ENCODE data around the gene KCNJ6. TPM values are rescaled to one million over a fixed set of nuclear protein-coding genes. Genes with fewer than 3 reads are reported as not detected.
A peak's percentile ranks its signal among the peaks of the same experiment; 100 is the strongest.

KCNJ6 gene
- total and polyA plus RNA-seq, 2 donors, result 0.03 to 0.26 TPM

- H3K27ac ChIP-seq (ENCODE audit: low read depth), result no peak overlapping the region
- WGBS, result 90% methylated on average over 7 of the region's 7 CpGs
- no peak for DNase-seq (ENCODE audit: extremely low spot score)
- H3K4me3 ChIP-seq (ENCODE audit: low read depth, low read length), result no peak overlapping the region
- no peaks in the 10 kb centered on the region for H3K4me1 ChIP-seq (ENCODE audit: insufficient read depth)
- H3K36me3 ChIP-seq (ENCODE audit: insufficient read depth), result no peaks in the 10 kb centered on the region
Observed at GRCh38 chr21:37574751-37575150, 341.5 kb downstream of the KCNJ6 start.

- Histone ChIP-seq H3K27ac (ENCODE audit: low read depth) (no peak overlapping the region), H3K4me3 (ENCODE audit: low read depth, low read length) (no peak overlapping the region), H3K36me3 (ENCODE audit: insufficient read depth) (no peaks in the 10 kb centered on the region), H3K4me1 (ENCODE audit: insufficient read depth) (no peaks in the 10 kb centered on the region)
- DNase-seq (ENCODE audit: extremely low spot score), result no peak
- 91% methylated on average over 6 of the region's 6 CpGs for WGBS
Observed at GRCh38 chr21:37574316-37574715, 341.9 kb downstream of the KCNJ6 start.

- 52% methylated on average over 6 of the region's 6 CpGs for WGBS
- Histone ChIP-seq H3K4me1 (ENCODE audit: insufficient read depth) (no peaks in the 10 kb centered on the region), H3K27ac (ENCODE audit: low read depth) (no peak overlapping the region), H3K36me3 (ENCODE audit: insufficient read depth) (no peaks in the 10 kb centered on the region), H3K4me3 (ENCODE audit: low read depth, low read length) (no peak overlapping the region)
- DNase-seq (ENCODE audit: extremely low spot score), result no peak
Observed at GRCh38 chr21:37571442-37571841, 344.8 kb downstream of the KCNJ6 start.

DNA sequence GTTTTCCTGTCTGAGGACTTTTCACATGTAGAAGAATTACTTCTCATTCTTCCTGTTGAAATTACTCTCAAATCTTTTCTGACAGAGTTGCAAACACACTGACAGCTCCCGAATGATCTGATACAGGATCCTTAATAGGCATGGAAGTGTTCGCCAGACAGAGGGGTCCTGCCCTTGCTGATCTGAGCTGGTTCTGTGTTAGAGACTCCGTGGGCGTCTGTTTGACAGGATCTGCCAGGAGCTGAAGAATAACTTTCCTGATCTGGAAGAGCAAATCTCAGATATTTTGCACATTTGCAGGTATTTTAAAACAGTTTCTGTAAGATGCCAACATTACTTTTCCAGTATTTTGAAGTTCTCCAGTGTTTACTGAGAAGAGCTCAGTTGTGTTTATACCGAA, 347.3 kb downstream of the KCNJ6 start:
- Histone ChIP-seq H3K27ac (ENCODE audit: low read depth) (no peak overlapping the region), H3K4me3 (ENCODE audit: low read depth, low read length) (no peak overlapping the region), H3K4me1 (ENCODE audit: insufficient read depth) (no peaks in the 10 kb centered on the region), H3K36me3 (ENCODE audit: insufficient read depth) (no peaks in the 10 kb centered on the region)
- no peak for DNase-seq (ENCODE audit: extremely low spot score)
- whole genome bisulfite sequencing, result 70% methylated on average over 5 of the region's 5 CpGs

GRCh38 chr21:37568415-37568814, 347.8 kb downstream of the KCNJ6 start:
- no peaks in the 10 kb centered on the region for H3K4me1 ChIP-seq (ENCODE audit: insufficient read depth)
- H3K27ac ChIP-seq (ENCODE audit: low read depth), result no peak overlapping the region
- no peaks in the 10 kb centered on the region for H3K36me3 ChIP-seq (ENCODE audit: insufficient read depth)
- no peak for DNase-seq (ENCODE audit: extremely low spot score)
- 67% methylated on average over 6 of the region's 6 CpGs for WGBS
- no peak overlapping the region for H3K4me3 ChIP-seq (ENCODE audit: low read depth, low read length)

DNA sequence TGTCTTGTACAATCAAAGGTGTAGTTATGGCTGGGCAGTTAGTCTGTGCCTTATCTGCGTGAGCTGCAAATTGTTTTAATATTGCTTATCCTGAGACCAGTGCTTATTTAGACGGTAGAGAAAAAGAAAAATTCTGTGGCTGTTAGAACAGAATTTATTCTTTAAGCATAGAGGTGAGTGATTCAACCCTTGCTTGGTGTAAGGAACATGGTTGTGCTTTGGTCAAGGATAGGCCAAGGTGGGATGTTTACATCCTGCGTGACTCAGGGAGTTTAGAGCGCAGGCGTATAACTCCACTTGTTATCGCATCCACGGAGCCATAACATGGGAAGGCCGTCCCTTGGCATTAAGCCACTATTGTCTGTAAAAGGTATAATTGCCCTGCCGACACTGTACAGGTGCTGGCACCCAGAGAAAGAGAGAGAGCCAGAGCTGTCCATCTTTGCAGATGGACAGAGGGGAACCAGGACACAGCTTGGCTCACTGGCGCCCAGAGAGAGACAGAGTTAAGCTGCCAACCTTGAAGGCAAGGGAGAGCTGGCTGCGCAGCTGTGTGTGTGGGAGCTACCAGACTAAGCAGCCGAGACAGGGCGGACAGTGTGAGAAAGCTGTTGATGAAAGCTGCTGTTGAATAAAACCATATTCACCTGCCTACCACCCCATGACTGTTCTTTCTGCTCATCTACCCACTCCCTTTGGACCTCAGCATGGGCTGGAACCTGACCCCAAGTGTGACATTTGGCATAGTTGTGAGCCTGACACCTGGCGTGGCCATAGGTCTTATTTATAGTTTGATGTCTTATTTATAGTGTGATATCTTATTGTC, 349.3 kb downstream of the KCNJ6 start:
- H3K36me3 ChIP-seq (ENCODE audit: insufficient read depth), result no peaks in the 10 kb centered on the region
- no peaks in the 10 kb centered on the region for H3K4me1 ChIP-seq (ENCODE audit: insufficient read depth)
- no peak for DNase-seq (ENCODE audit: extremely low spot score)
- no peak overlapping the region for H3K27ac ChIP-seq (ENCODE audit: low read depth)
- no peak overlapping the region for H3K4me3 ChIP-seq (ENCODE audit: low read depth, low read length)
- WGBS, result 83% methylated on average over 14 of the region's 14 CpGs

DNA sequence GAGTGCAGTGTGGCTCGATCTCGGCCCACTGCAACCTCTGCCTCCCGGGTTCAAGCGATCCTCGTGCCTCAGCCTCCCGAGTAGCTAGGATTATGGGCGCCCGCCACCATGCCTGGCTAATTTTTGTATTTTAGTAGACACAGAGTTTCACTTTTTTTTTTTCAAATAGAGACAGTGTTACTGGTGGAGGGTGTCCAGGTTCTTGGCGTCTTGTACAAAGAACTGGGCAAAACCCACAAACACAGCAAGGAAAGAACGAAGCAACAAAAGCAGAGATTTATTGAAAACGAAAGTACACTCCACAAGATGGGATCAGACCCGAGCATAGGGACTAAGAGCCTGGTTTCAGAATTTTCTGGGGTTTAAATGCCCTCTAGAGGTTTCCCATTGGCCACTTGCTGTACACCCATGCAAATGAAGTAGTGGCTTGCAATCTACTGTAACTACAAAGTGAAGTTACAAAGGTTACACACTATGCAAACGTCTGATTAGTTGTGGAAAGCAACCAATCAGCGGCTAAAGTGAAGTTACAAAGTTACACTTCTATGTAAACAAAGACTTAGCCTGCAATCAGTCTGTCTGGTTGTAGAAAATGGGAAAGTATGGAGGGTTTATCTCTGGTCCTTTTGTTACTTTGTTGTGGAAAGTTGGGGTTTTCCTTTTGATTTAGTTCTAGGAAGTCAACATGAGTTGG, 350.6 kb downstream of the KCNJ6 start:
- Histone ChIP-seq H3K36me3 (ENCODE audit: insufficient read depth) (no peaks in the 10 kb centered on the region), H3K4me1 (ENCODE audit: insufficient read depth) (no peaks in the 10 kb centered on the region), H3K27ac (ENCODE audit: low read depth) (no peak overlapping the region), H3K4me3 (ENCODE audit: low read depth, low read length) (no peak overlapping the region)
- WGBS, result 70% methylated on average over 14 of the region's 14 CpGs
- no peak for DNase-seq (ENCODE audit: extremely low spot score)

DNA sequence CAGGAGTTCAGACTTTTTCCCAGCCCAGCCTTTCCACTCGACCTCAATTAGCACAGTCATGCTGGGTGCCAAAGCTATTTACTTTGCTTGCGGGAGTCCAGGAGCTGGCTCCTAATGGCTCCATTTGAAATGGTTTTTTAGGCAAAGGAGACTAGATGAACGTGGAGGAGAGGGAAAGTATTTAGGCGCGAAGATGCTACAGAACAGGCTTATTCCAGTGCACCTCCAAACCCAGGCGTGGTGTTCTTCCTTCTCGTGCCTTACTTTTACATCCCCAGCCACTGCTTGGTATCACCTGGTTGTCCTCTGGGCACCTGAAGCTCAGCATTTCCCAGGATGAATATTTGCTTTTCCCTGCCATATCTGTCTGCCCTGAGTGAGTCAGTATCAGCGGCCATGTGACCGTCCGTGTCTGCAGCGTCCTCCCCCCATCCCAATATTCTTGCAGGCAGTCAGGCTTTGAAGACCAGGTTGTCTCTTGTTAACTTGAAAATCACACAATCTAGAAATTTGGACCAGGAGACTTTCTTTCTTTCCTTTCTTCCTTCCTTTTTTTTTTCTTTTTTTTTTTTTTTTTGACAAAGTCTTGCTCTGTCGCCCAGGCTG, 351.2 kb downstream of the KCNJ6 start:
- Histone ChIP-seq H3K27ac (ENCODE audit: low read depth) (peak overlapping the region; percentile 41), H3K4me1 (ENCODE audit: insufficient read depth) (no peaks in the 10 kb centered on the region), H3K4me3 (ENCODE audit: low read depth, low read length) (no peak overlapping the region), H3K36me3 (ENCODE audit: insufficient read depth) (no peaks in the 10 kb centered on the region)
- DNase-seq (ENCODE audit: extremely low spot score), result no peak
- 79% methylated on average over 12 of the region's 12 CpGs for WGBS

- no peak for DNase-seq (ENCODE audit: extremely low spot score)
- no peaks in the 10 kb centered on the region for H3K4me1 ChIP-seq (ENCODE audit: insufficient read depth)
- H3K36me3 ChIP-seq (ENCODE audit: insufficient read depth), result no peaks in the 10 kb centered on the region
- peak overlapping the region; percentile 62 for H3K4me3 ChIP-seq (ENCODE audit: low read depth, low read length)
- WGBS, result 16% methylated on average over 14 of the region's 14 CpGs
- H3K27ac ChIP-seq (ENCODE audit: low read depth), result peak overlapping the region; percentile 81
Observed at GRCh38 chr21:37564341-37564923, 351.8 kb downstream of the KCNJ6 start.

- H3K4me1 ChIP-seq (ENCODE audit: insufficient read depth), result no peaks in the 10 kb centered on the region
- peak overlapping the region; percentile 81 for H3K27ac ChIP-seq (ENCODE audit: low read depth)
- under 1% methylated on average over 67 of the region's 67 CpGs for WGBS
- H3K4me3 ChIP-seq (ENCODE audit: low read depth, low read length), result peak overlapping the region; percentile 62
- DNase-seq (ENCODE audit: extremely low spot score), result peak; percentile 66
- no peaks in the 10 kb centered on the region for H3K36me3 ChIP-seq (ENCODE audit: insufficient read depth)
Observed at GRCh38 chr21:37563641-37564340, 352.5 kb downstream of the KCNJ6 start.

- Histone ChIP-seq H3K36me3 (ENCODE audit: insufficient read depth) (no peaks in the 10 kb centered on the region), H3K4me1 (ENCODE audit: insufficient read depth) (no peaks in the 10 kb centered on the region), H3K4me3 (ENCODE audit: low read depth, low read length) (peak overlapping the region; percentile 62), H3K27ac (ENCODE audit: low read depth) (peak overlapping the region; percentile 78)
- 61% methylated on average over 22 of the region's 22 CpGs for WGBS
- no peak for DNase-seq (ENCODE audit: extremely low spot score)
Observed at GRCh38 chr21:37562920-37563640, 353.2 kb downstream of the KCNJ6 start.

DNA sequence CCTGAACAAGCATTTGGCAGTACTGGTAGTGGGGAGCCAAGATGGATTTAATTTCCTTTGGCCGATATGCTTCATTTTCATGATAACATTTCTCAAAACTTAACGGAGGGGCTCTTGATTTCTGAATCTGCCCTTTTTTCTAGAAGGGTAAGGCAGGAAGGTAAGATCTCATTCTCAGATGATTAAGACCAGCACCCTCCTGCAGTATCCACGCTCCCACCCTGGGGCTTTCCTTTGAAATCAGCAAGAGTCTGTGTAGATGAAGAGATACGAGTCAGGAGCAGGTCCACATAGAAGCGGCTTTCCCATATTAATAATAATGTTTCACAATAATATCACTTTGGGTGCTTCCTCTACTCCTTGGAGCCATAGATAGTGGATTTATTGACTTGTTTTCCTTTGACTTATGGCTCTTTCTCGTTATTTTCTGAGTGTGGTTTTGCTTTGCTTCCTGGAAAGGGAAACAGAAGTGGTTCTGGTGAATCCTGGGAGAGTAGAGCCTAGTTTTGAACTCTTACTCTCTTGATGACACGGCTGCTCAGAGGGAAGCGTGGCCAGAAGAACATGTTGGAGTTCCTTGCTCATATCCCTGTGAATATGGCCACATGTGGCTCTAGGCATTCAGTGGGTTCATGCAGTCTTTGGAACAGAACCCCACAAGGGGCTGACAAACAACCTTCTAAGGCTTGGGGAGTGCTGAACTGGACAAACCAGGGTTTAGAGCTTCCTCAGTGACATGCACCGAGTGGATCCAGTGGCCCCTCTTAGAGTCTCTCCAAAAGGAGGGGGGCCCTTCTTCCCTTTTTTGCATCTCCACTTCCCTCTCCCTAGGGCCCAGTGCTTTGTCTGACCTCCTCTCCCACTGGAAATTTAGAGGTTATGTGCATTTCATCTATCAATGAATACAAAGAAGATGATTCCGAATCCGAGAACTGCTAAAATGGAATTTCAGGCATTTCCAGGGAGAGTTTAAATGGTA, 354.0 kb downstream of the KCNJ6 start:
- DNase-seq (ENCODE audit: extremely low spot score), result no peak
- no peak overlapping the region for H3K27ac ChIP-seq (ENCODE audit: low read depth)
- no peak overlapping the region for H3K4me3 ChIP-seq (ENCODE audit: low read depth, low read length)
- H3K4me1 ChIP-seq (ENCODE audit: insufficient read depth), result no peaks in the 10 kb centered on the region
- WGBS, result 95% methylated on average over 11 of the region's 11 CpGs
- H3K36me3 ChIP-seq (ENCODE audit: insufficient read depth), result no peaks in the 10 kb centered on the region
